Vagina (tissue), 2 donors: ENCODE measurements around the gene PITPNM1. TPM values are rescaled to one million over a fixed set of nuclear protein-coding genes. Genes with fewer than 3 reads are reported as not detected.

Experiments
- DNase-seq, 2 donors: peaks; one replicate each; pipeline ENCODE4 v3.0.0-alpha.2; 2017; ENCODE audit errors: extremely low spot score in 2 of 2
- H3K27ac ChIP-seq: fragments of 200-600 bp; sonication (generic); one replicate; pipeline ENCODE4 v1.5.1; 2019
- H3K27me3 ChIP-seq: fragments of 200-600 bp; sonication (generic); one replicate; pipeline ENCODE4 v1.5.1; 2019
- H3K36me3 ChIP-seq, 2 donors: fragments of 200-600 bp; sonication (generic); one replicate each; pipeline ENCODE4 v1.5.1; 2017 to 2019
- H3K4me1 ChIP-seq: fragments of 200-600 bp; sonication (generic); one replicate; pipeline ENCODE4 v1.5.1; 2019
- H3K4me3 ChIP-seq, 2 donors: fragments of 200-600 bp; sonication (generic); 1 replicate in 1 of 2; 2 replicates in 1 of 2; pipeline ENCODE4 v1.5.1; 2016 to 2019
- H3K9me3 ChIP-seq: fragments of 200-600 bp; sonication (generic); one replicate; pipeline ENCODE4 v1.5.1; 2019
- POLR2A ChIP-seq, 2 donors: fragments of 450-650 bp; IDR thresholded peaks; one replicate each; pipeline ENCODE4 v1.6.1; 2017; ENCODE audit warnings: antibody characterized with exemption in 2 of 2, mild to moderate bottlenecking in 2 of 2, moderate library complexity in 2 of 2
- POLR2AphosphoS5 ChIP-seq, 2 donors: sonication (generic); formaldehyde crosslinking; IDR thresholded peaks; one replicate each; pipeline ENCODE4 v1.9.0; 2017; ENCODE audit warnings: antibody characterized with exemption in 2 of 2, mild to moderate bottlenecking in 2 of 2, low read depth in 1 of 2; ENCODE audit not compliant: insufficient read depth in 1 of 2
- intact Hi-C: fragments of 100-400 bp; cut with DNase I; formaldehyde crosslinking; loops from one replicate; pipeline ENCODE4 v1.15.1; 2023
- total RNA-seq: library from RNA; depleted of rRNA; stranded (reverse); fragments of >200 nt; gene quantifications from one replicate; pipeline ENCODE4 v1.2.3, GENCODE V29; 2016
- TF ChIP-seq, protein P1 (sequence below), 3 experiments: fragments of 450-650 bp in 2 of 3; fragments of 200-600 bp in 1 of 3; sonication (generic) in 1 of 3; IDR thresholded peaks; one replicate each; pipeline ENCODE4 v1.5.1; 2017 to 2019; ENCODE audit warnings: antibody characterized with exemption in 3 of 3, mild to moderate bottlenecking in 2 of 3, moderate library complexity in 2 of 3

PITPNM1 gene
- total RNA-seq, 1 donor from 2014 or later = 21.9 TPM

DNA sequence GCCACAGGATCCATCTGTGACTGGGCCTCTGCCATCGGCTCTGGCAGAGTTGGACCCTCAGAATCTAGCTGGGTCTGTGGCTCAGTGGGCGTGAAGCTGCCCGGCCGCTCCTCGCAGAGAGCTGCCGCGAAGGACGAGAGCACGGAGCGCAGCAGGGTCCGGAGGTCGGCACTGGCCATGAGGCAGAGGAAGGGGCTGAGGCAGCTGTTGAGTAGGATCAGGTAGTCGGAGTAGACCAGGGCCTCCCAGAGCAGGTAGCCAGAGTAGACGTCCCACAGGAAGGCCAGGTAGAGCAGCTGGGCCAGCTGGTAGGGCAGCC, 53.5 kb downstream of the PITPNM1 start:
- no peak for DNase-seq
- Histone ChIP-seq H3K9me3 (no peaks in the 10 kb centered on the region), H3K36me3 (no peaks in the 10 kb centered on the region), H3K4me3 (no peak overlapping the region), H3K27ac (no peak overlapping the region), H3K4me1 (peaks cover 6% of the 10 kb centered on the region), H3K27me3 (no peaks in the 10 kb centered on the region)
- TF ChIP-seq POLR2AphosphoS5 (IDR thresholded peaks at IDR 0.05; ENCODE audit: insufficient read depth in 1 of 2, low read depth in 1 of 2) (no peak), POLR2A (IDR thresholded peaks at IDR 0.05) (no peak)
- TF ChIP-seq, protein P1, sequence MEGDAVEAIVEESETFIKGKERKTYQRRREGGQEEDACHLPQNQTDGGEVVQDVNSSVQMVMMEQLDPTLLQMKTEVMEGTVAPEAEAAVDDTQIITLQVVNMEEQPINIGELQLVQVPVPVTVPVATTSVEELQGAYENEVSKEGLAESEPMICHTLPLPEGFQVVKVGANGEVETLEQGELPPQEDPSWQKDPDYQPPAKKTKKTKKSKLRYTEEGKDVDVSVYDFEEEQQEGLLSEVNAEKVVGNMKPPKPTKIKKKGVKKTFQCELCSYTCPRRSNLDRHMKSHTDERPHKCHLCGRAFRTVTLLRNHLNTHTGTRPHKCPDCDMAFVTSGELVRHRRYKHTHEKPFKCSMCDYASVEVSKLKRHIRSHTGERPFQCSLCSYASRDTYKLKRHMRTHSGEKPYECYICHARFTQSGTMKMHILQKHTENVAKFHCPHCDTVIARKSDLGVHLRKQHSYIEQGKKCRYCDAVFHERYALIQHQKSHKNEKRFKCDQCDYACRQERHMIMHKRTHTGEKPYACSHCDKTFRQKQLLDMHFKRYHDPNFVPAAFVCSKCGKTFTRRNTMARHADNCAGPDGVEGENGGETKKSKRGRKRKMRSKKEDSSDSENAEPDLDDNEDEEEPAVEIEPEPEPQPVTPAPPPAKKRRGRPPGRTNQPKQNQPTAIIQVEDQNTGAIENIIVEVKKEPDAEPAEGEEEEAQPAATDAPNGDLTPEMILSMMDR (IDR thresholded peaks at IDR 0.05) = no peak
- intact Hi-C loops = no loop called here

DNA sequence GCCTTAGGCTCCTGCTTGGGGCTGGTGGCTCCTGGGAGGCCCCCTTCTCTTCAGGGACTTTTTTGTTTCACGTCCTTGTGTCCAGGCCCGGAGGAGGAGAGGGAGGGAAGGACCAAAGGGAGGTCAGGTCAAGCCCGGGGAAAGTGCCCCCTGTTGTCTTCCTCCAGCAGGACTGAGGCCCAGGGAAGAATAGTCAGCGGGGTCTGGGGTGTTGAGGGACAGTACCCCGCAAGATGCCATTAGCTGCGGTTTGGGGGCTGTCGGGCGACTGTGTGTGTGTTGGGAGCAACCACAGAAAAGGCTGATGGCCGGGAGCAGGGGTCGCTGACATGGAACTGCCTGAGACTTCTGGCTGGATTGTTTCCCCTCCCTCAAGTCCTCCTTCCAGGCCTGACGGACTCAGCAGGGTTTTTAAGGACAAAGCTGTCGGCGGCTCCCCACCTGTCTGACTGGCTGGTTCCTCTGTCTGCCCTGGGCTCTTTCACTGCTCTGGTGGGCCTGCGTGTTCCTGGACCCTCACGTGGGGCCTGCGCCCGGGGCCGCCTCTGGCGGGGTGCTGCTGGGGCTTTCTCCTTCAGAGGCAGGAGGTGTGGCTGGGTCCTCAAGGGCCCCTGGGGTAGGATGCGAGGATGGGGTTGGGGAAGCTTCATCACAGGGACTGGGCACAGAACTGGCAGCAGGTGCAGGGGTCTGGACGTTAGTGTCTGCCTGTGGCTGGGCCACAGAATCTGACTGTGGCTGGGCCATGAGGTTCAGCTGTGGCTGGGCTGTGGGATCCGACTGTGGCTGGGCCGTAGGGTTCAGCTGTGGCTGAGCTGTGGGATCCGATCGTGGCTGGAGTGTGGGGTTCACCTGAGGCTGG, 54.1 kb downstream of the PITPNM1 start:
- Histone ChIP-seq H3K27me3 (no peaks in the 10 kb centered on the region), H3K9me3 (no peaks in the 10 kb centered on the region), H3K4me1 (peaks cover 6% of the 10 kb centered on the region), H3K4me3 (no peak overlapping the region), H3K27ac (no peak overlapping the region), H3K36me3 (no peaks in the 10 kb centered on the region)
- TF ChIP-seq POLR2A (IDR thresholded peaks at IDR 0.05) = no peak
- TF ChIP-seq, protein P1 (IDR thresholded peaks at IDR 0.05) = no peak
- TF ChIP-seq POLR2AphosphoS5 (IDR thresholded peaks at IDR 0.05; ENCODE audit: insufficient read depth in 1 of 2, low read depth in 1 of 2) = no peak
- no peak for DNase-seq
- intact Hi-C loops = no loop called here

DNA sequence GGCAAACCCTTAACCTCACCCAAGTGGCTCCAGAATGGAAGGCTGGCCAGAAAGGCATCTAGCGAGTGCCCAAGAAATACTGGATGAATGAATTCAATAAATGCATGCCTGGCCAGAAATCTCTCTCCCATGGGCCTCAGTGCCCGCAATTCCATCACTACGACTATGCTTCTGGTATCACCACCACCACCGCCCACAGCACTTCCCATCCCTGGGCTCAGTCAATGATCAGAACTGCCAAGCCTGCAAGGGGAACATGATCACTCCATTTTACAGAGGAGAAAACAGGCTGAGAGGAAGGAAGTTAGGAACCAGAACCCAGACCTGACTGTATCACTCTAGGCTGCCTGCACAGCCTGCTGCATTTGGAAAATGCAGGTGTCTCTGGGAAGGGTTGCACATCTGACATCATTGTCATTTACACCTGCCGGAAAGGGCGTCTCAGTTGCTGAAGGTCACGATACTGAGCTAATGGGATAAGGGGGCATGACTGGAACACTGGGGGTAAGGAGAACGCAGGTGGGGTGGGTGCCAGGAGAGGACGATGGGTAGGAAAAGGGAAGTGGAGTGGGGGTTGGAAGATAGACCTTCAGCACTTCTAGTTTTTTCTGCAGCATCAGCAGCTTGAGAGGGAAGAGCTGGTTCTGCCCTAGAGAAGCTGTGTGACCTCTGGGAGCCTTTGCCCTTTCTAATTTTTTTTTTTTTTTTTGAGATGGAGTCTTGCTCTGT, 55.9 kb downstream of the PITPNM1 start:
- Histone ChIP-seq H3K27ac (no peak overlapping the region), H3K36me3 (no peaks in the 10 kb centered on the region), H3K9me3 (no peaks in the 10 kb centered on the region), H3K4me1 (peaks cover 13% of the 10 kb centered on the region), H3K4me3 (no peak overlapping the region), H3K27me3 (no peaks in the 10 kb centered on the region)
- DNase-seq = no peak
- intact Hi-C loops = no loop called here
- no peak for TF ChIP-seq POLR2AphosphoS5 (IDR thresholded peaks at IDR 0.05; ENCODE audit: insufficient read depth in 1 of 2, low read depth in 1 of 2)
- TF ChIP-seq, protein P1 (IDR thresholded peaks at IDR 0.05) = no peak
- no peak for TF ChIP-seq POLR2A (IDR thresholded peaks at IDR 0.05)

DNA sequence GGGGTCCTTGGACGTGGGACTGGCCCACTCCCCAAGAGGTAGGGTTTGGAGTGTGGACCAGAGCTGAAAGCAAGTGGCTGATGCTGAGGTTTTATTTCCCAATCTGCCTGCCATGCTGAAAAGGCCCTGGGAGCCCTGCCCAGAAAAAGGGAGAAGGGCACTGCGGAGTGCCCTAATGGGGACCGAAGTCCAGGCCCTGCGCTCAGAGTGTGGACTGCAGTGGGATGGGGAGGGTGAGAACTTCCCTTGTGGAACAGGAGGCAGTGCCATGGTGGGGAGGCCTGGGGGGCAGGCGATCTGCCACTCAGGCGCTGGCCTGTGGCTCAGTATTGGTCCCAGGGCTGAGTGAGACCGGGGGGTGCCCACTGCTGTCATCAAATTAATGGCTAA, 56.9 kb downstream of the PITPNM1 start:
- DNase-seq = no peak
- intact Hi-C loops = no loop called here
- no peaks in the 10 kb centered on the region for H3K27me3 ChIP-seq
- no peaks in the 10 kb centered on the region for H3K9me3 ChIP-seq
- H3K27ac ChIP-seq = no peak overlapping the region
- H3K4me1 ChIP-seq = peaks cover 18% of the 10 kb centered on the region
- no peaks in the 10 kb centered on the region for H3K36me3 ChIP-seq
- TF ChIP-seq POLR2AphosphoS5 (IDR thresholded peaks at IDR 0.05; ENCODE audit: insufficient read depth in 1 of 2, low read depth in 1 of 2) (no peak), POLR2A (IDR thresholded peaks at IDR 0.05) (no peak)
- TF ChIP-seq, protein P1 (IDR thresholded peaks at IDR 0.05) = no peak
- no peak overlapping the region for H3K4me3 ChIP-seq

DNA sequence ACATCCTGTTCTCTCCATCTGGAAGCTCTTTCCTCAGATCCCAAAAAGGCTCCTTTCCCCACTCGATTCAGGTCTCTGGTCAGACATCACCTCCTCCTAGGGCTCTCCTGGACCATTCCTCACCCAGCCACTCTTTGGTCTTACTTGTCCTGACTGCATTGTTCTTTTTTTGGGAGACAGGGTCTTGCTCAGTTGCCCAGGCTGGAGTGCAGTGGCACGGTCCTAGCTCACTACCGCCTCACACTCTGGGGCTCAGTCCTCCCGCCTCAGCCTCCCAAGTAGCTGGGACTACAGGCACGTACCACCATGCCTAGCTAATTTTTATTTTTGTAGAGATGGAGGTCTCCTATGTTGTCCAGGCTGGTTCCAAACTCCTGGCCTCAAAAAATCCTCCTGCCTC, 59.6 kb downstream of the PITPNM1 start:
- no peak for DNase-seq
- Histone ChIP-seq H3K27ac (no peak overlapping the region), H3K9me3 (no peaks in the 10 kb centered on the region), H3K4me1 (peaks cover 28% of the 10 kb centered on the region), H3K27me3 (no peaks in the 10 kb centered on the region), H3K4me3 (no peak overlapping the region), H3K36me3 (peaks cover 0 to 15% of the 10 kb centered on the region in 2 donors)
- intact Hi-C loops = no loop called here
- no peak for TF ChIP-seq POLR2A (IDR thresholded peaks at IDR 0.05)
- TF ChIP-seq POLR2AphosphoS5 (IDR thresholded peaks at IDR 0.05; ENCODE audit: insufficient read depth in 1 of 2, low read depth in 1 of 2) = no peak
- TF ChIP-seq, protein P1 (IDR thresholded peaks at IDR 0.05) = no peak
